Panc1 (cell line): ENCODE data around the gene SPSB1. TPM values are rescaled to one million over a fixed set of nuclear protein-coding genes. Genes with fewer than 3 reads are reported as not detected.

ENCODE experiments used
- ATAC-seq: fragments of 200-7000 bp; cut with Tn5 transposase; 2 replicates; pipeline ENCODE4 v1.9.1; 2020; ENCODE audit warnings: mild to moderate bottlenecking, moderate library complexity
- BruUV-seq: library from RNA; stranded (reverse); fragments of 400-500 nt; replicated peaks from 2 replicates; lab custom pipeline; 2021; lab: Mats Ljungman, UMichigan
- CTCF ChIA-PET: fragments of 300-600 bp; sonication (Branson Sonifier 250); formaldehyde crosslinking; loops from one replicate; lab custom pipeline; 2022; ENCODE audit warnings: antibody characterized with exemption; lab: Charles Lee
- POLR2A ChIA-PET: fragments of 300-600 bp; sonication (Branson Sonifier 250); formaldehyde crosslinking; loops from one replicate; lab custom pipeline; 2022; ENCODE audit warnings: antibody characterized with exemption; lab: Charles Lee
- DNase-seq: peaks from one replicate; pipeline ENCODE4 v3.0.0-alpha.2; 2010; ENCODE audit warnings: low read depth, low spot score
- H3K27ac ChIP-seq: 2 replicates; pipeline ENCODE4 v1.5.1; 2011; ENCODE audit warnings: mild to moderate bottlenecking, low read length, inconsistent platforms
- H3K27me3 ChIP-seq: fragments of 200-500 bp; sonication (Bioruptor generic); 2 replicates; pipeline ENCODE4 v1.6.0; 2014; ENCODE audit warnings: low read length, inconsistent platforms; ENCODE audit not compliant: control insufficient read depth, insufficient read depth
- H3K36me3 ChIP-seq: fragments of 200-500 bp; sonication (Bioruptor generic); 2 replicates; pipeline ENCODE4 v1.5.1; 2014; ENCODE audit warnings: inconsistent platforms, mild to moderate bottlenecking, low read length, moderate library complexity; ENCODE audit not compliant: control insufficient read depth, insufficient read depth
- H3K4me1 ChIP-seq: 2 replicates; pipeline ENCODE4 v1.5.1; 2011; ENCODE audit warnings: inconsistent platforms, mild to moderate bottlenecking, low read length, moderate library complexity; ENCODE audit not compliant: control insufficient read depth, insufficient read depth
- H3K4me3 ChIP-seq, 2 experiments: 2 replicates each; pipeline ENCODE4 v1.5.1; 2011 to 2012; ENCODE audit warnings: low read depth in 2 of 2, low read length in 2 of 2, mild to moderate bottlenecking in 2 of 2, inconsistent platforms in 1 of 2, moderate library complexity in 1 of 2
- H3K9me3 ChIP-seq: fragments of 200-500 bp; sonication (Bioruptor generic); 2 replicates; pipeline ENCODE4 v1.5.1; 2014; ENCODE audit warnings: low read depth, mild to moderate bottlenecking, inconsistent platforms, low read length, moderate library complexity; ENCODE audit not compliant: control insufficient read depth, insufficient read depth
- POLR2AphosphoS5 ChIP-seq: IDR thresholded peaks from 2 replicates; pipeline ENCODE4 v1.6.1; 2012; ENCODE audit warnings: mild to moderate bottlenecking, low read depth, low read length, moderate library complexity
- REST ChIP-seq, 2 experiments: IDR thresholded peaks; 2 replicates each; pipeline ENCODE4 v1.6.1; 2011 to 2012; ENCODE audit warnings: low read depth in 2 of 2, control low read depth in 1 of 2, low read length in 1 of 2, mild to moderate bottlenecking in 1 of 2, moderate library complexity in 1 of 2; ENCODE audit not compliant: insufficient read depth in 1 of 2
- SIN3A ChIP-seq: IDR thresholded peaks from 2 replicates; pipeline ENCODE4 v1.6.1; 2012; ENCODE audit warnings: low read depth, mild to moderate bottlenecking, low read length, moderate library complexity, borderline replicate concordance; ENCODE audit not compliant: insufficient read depth
- TCF7L2 ChIP-seq: IDR thresholded peaks from 2 replicates; pipeline ENCODE4 v1.6.1; 2011; ENCODE audit warnings: mild to moderate bottlenecking, low read depth, low read length, inconsistent platforms
- in situ Hi-C: cut with HindIII; loops from 2 replicates; pipeline ENCODE4 v1.10.0; 2016; ENCODE audit warnings: low sequenced_read_pairs, low pct_unique_long_range_greater_than_20kb
- intact Hi-C: fragments of 100-400 bp; cut with micrococcal nuclease; formaldehyde crosslinking; loops from one replicate; pipeline ENCODE4 v1.10.0; 2022; ENCODE audit not compliant: unreplicated experiment
- total RNA-seq: library from RNA; stranded (reverse); gene quantifications from one replicate; pipeline ENCODE4 v1.2.1, GENCODE V29; 2021; ENCODE audit not compliant: unreplicated experiment
- TF ChIP-seq, protein P1 (sequence below): fragments of 450-650 bp; IDR thresholded peaks from 2 replicates; pipeline ENCODE4 v1.5.1; 2017; ENCODE audit warnings: mild to moderate bottlenecking

The SPSB1 gene
- total RNA-seq, 1 experiment from 2014 or later, result 73.7 TPM

GRCh38 chr1:9366298-9366697 is 73.6 kb downstream of the SPSB1 start:
- TF ChIP-seq POLR2AphosphoS5 (no peak), TCF7L2 (no peak), REST (IDR thresholded peaks at IDR 0.05; ENCODE audit: insufficient read depth in 1 of 2, low read depth in 2 of 2, low read length in 1 of 2) (no peak), SIN3A (no peak)
- TF ChIP-seq, protein P1, sequence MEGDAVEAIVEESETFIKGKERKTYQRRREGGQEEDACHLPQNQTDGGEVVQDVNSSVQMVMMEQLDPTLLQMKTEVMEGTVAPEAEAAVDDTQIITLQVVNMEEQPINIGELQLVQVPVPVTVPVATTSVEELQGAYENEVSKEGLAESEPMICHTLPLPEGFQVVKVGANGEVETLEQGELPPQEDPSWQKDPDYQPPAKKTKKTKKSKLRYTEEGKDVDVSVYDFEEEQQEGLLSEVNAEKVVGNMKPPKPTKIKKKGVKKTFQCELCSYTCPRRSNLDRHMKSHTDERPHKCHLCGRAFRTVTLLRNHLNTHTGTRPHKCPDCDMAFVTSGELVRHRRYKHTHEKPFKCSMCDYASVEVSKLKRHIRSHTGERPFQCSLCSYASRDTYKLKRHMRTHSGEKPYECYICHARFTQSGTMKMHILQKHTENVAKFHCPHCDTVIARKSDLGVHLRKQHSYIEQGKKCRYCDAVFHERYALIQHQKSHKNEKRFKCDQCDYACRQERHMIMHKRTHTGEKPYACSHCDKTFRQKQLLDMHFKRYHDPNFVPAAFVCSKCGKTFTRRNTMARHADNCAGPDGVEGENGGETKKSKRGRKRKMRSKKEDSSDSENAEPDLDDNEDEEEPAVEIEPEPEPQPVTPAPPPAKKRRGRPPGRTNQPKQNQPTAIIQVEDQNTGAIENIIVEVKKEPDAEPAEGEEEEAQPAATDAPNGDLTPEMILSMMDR, result no peak
- Histone ChIP-seq H3K27ac (0 out of 2 replicates have a peak overlapping the region, but pooled peaks have one; percentile 12), H3K4me3 (no peak overlapping the region), H3K27me3 (no peaks in the 10 kb centered on the region), H3K4me1 (peaks cover 22% of the 10 kb centered on the region), H3K9me3 (no peaks in the 10 kb centered on the region), H3K36me3 (no peaks in the 10 kb centered on the region; the same call in 1 of the 2 replicates)
- DNase-seq (no peak), ATAC-seq (no peak)
- POLR2A ChIA-PET, result no interaction called here
- intact Hi-C loops (no loop called here), in situ Hi-C loops (no loop called here)
- BruUV-seq, result no TSS peak
- CTCF ChIA-PET, result interaction anchor here (0.6 kb wide), 1 partner anchor 45 kb away, joined by 4 read pairs; no protein-coding TSS in a partner anchor

DNA sequence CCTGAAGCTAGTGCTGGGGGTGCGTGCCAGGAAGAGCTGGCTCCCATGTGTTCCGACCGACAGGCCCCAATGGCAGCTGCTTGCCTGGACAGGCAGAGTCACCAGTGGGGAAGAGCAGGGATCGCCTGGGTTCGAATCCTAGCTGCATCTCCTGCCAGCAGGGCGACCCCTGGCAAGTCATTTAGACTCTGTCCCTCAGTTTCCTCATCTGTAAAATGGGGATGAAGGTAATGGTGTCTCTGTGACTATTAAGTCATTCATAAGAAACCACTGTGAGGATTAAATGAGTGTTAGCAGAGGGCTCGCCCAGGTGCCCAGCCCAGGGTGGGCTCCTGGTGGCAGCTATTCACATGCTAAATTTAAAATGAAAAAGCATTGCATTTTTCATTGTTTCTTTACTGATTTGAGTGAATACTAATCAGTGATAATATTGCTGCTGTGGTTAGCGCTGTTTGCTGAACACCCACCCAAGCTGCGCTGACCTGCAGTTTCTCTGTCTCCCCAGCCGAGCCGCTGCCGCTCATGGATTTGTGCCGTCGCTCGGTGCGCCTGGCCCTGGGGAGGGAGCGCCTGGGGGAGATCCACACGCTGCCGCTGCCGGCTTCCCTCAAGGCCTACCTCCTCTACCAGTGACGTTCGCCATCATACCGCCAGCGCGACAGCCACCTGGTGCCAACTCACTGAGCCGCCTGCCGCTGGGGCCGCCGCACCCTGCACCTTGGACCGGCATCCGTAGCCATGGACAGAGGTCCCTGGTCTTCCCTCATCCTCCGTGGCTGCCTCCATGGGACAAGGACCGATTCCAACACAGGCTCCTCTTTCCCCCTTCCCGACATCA is 74.5 kb downstream of the SPSB1 start:
- ATAC-seq, result no peak
- ChIA-PET POLR2A (no interaction called here), CTCF (interaction anchor here (0.6 kb wide), 1 partner anchor 46 kb away, joined by 4 read pairs; no protein-coding TSS in a partner anchor)
- no peak for TF ChIP-seq POLR2AphosphoS5
- no peak for TF ChIP-seq TCF7L2
- no peak for TF ChIP-seq SIN3A
- TF ChIP-seq, protein P1, result no peak
- no peak for TF ChIP-seq REST (IDR thresholded peaks at IDR 0.05; ENCODE audit: insufficient read depth in 1 of 2, low read depth in 2 of 2, low read length in 1 of 2)
- Histone ChIP-seq H3K36me3 (no peaks in the 10 kb centered on the region; the same call in 1 of the 2 replicates), H3K9me3 (no peaks in the 10 kb centered on the region), H3K4me1 (peaks cover 24% of the 10 kb centered on the region), H3K4me3 (no peak overlapping the region), H3K27me3 (no peaks in the 10 kb centered on the region), H3K27ac (no peak overlapping the region)
- DNase-seq, result no peak
- BruUV-seq, result no TSS peak
- intact Hi-C loops (no loop called here), in situ Hi-C loops (no loop called here)
